GM06990 (cell line): ENCODE data around the gene MRPL1.

ENCODE experiments used
- DNase-seq: peaks from one replicate; pipeline ENCODE4 v3.0.0-alpha.2; 2011; ENCODE audit not compliant: insufficient read length; ENCODE audit errors: extremely low read depth
- H3K27me3 ChIP-seq: replicated peaks from 2 replicates; pipeline ENCODE4 v1.6.0; 2011; ENCODE audit warnings: low read length; ENCODE audit not compliant: control insufficient read depth, insufficient read depth
- H3K36me3 ChIP-seq: 2 replicates; pipeline ENCODE4 v1.5.1; 2011; ENCODE audit warnings: low read length; ENCODE audit not compliant: control insufficient read depth, insufficient read depth
- H3K4me3 ChIP-seq: replicated peaks from 2 replicates; pipeline ENCODE4 v1.5.1; 2011; ENCODE audit warnings: low read depth, mild to moderate bottlenecking, control low read depth, low read length
- TF ChIP-seq, protein P1 (sequence below): IDR thresholded peaks from 2 replicates; pipeline ENCODE4 v1.5.1; 2011; ENCODE audit warnings: low read length, control low read depth, mild to moderate bottlenecking, inconsistent platforms; ENCODE audit not compliant: insufficient read depth, poor library complexity, severe bottlenecking

The MRPL1 gene

DNA sequence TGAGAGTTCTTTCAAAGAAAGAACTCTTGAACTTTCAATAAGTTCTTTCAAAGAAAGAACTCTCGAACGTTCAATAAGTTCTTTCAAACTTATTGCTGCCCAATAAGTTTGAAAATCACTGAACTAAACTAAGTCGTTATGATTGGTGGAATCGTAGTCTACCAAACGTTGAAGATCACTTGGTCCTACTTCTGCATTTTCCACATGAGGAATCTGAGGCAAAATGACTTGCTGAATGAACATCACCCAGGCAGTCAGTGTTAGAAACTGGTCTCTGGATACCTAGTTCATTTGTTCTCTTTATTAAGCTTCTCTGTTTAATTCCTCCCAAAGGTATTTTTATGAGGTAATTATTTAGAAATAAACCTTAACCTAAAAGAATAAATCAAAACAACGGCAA lies 36.4 kb upstream of the MRPL1 start:
- no peak for DNase-seq
- Histone ChIP-seq H3K4me3 (no peak overlapping the region), H3K36me3 (no peaks in the 10 kb centered on the region), H3K27me3 (no peaks in the 10 kb centered on the region)
- TF ChIP-seq, protein P1, sequence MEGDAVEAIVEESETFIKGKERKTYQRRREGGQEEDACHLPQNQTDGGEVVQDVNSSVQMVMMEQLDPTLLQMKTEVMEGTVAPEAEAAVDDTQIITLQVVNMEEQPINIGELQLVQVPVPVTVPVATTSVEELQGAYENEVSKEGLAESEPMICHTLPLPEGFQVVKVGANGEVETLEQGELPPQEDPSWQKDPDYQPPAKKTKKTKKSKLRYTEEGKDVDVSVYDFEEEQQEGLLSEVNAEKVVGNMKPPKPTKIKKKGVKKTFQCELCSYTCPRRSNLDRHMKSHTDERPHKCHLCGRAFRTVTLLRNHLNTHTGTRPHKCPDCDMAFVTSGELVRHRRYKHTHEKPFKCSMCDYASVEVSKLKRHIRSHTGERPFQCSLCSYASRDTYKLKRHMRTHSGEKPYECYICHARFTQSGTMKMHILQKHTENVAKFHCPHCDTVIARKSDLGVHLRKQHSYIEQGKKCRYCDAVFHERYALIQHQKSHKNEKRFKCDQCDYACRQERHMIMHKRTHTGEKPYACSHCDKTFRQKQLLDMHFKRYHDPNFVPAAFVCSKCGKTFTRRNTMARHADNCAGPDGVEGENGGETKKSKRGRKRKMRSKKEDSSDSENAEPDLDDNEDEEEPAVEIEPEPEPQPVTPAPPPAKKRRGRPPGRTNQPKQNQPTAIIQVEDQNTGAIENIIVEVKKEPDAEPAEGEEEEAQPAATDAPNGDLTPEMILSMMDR = no peak

DNA sequence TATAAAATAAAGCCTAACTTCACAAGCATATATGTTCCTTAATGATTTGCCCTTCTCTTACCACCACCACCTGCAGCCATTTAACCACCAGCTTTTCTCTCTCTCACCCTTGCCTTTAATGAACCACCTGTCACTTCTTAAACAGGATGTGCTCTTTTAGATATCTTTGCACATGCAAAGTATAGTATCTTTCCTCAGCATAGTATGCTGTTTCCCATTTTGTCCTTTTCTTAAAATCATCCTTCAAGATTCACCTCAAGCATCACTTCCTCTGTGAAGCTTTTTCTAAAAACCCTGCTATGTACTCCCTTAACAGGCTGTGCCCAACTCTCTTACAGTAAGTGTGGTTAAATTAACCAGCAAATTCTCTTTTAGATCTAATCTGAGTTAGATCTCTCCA lies 35.3 kb upstream of the MRPL1 start:
- DNase-seq = no peak
- H3K4me3 ChIP-seq = no peak overlapping the region
- H3K27me3 ChIP-seq = no peaks in the 10 kb centered on the region
- no peaks in the 10 kb centered on the region for H3K36me3 ChIP-seq
- TF ChIP-seq, protein P1 = no peak

DNA sequence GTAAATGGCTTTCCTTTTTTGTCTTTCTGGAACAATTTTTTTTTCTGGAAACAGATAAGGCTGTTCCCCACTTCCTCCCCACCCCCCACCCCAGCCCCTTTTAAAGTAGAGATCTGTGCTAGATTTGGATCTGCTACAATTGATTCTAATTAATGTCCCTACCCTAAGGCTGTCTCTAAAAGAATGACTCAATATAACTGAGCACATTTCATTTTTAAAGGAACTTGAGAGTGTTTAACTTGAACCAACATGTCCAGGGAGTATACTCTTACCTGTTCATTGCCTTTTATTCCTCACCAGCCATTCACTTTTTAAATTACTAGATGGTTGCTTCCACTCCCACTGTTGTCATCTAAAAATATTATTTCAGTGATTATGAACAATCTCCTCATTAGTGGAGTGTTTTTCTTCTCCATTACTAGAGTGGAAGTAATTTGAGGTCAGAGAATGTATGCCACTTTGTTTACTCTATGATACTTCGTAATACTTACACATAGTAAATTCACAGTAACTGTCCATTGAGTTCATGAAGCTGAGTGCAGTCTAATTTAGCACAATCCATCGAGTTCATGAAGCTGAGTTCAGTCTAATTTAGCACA lies 29.4 kb upstream of the MRPL1 start:
- H3K27me3 ChIP-seq = no peaks in the 10 kb centered on the region
- H3K4me3 ChIP-seq = no peak overlapping the region
- no peak for DNase-seq
- H3K36me3 ChIP-seq = no peaks in the 10 kb centered on the region
- TF ChIP-seq, protein P1 = no peak

DNA sequence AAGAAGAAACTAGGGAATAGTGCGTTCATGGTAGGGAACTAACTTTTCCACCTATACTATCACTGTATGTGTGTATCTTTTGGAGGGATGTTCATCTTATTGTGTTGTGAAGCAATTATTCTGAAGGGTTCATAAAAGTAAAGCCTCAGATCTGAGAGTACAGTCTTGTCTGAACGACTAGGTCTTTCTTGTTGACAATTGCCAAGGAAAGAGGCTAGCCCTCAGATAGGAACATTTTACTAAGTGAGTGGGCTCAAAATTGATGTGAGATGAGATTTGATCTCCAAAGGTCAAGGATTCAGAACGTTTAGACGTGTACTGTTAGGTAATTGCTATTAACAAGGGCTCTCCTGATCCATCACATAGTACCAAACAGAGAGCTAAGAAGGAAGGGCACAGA lies 28.2 kb upstream of the MRPL1 start:
- TF ChIP-seq, protein P1 = no peak
- Histone ChIP-seq H3K36me3 (no peaks in the 10 kb centered on the region), H3K27me3 (no peaks in the 10 kb centered on the region), H3K4me3 (no peak overlapping the region)
- DNase-seq = no peak

DNA sequence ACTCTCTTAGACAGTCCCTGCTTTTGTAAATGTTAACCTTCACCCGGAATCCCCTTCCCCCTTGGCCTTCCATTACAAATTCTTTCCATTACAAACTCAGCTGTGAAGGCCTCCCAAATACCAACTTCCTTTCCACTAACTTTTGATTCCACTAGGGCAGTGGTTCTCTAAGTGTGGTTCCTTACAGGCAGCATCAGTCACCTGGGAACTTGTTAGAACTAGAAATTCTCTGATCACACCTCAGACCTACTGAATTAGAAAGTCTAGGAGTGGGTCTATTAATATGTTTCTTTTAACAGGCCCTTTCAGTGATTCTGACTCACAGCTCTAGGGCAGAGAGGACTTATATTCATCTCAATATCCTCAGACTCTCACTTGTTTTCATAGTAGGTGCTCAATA lies 19.0 kb upstream of the MRPL1 start:
- DNase-seq = no peak
- H3K36me3 ChIP-seq = no peaks in the 10 kb centered on the region
- no peak overlapping the region for H3K4me3 ChIP-seq
- H3K27me3 ChIP-seq = no peaks in the 10 kb centered on the region
- TF ChIP-seq, protein P1 = no peak

DNA sequence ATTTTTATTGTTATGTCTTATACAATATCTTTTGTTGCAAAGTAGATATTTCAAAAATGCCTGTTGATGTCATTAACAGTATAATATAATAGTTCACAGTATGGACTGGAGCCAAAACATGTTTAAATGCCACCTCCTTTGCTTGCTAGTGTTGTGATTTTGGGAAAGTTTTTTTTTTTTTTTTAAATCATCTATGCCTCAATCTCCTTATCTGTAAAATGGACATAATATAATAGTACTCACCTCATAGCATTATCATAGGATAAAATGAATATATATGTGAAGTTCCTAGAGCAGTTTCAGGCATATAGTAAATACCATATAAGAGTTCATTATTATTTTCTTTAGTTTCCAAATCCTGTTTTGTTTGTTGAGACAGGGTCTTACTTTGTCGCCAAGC lies 18.3 kb upstream of the MRPL1 start:
- H3K36me3 ChIP-seq = no peaks in the 10 kb centered on the region
- no peaks in the 10 kb centered on the region for H3K27me3 ChIP-seq
- TF ChIP-seq, protein P1 = no peak
- no peak for DNase-seq
- H3K4me3 ChIP-seq = no peak overlapping the region
